H9 (cell line): Measurements from ENCODE around the gene TMC4. TPM values are rescaled to one million over a fixed set of nuclear protein-coding genes. Genes with fewer than 3 reads are reported as not detected.

Experiments used
- DNase-seq: peaks from one replicate; pipeline ENCODE4 v3.0.0-alpha.2; 2017
- H2AFZ ChIP-seq: one replicate; pipeline ENCODE4 v1.6.1; 2013; ENCODE audit warnings: mild to moderate bottlenecking, low read length, control low read depth, moderate library complexity
- H2AK5ac ChIP-seq: 2 replicates; pipeline ENCODE4 v1.6.1; 2013; ENCODE audit warnings: low read length, control low read depth, mixed read lengths; ENCODE audit not compliant: insufficient read length
- H2BK120ac ChIP-seq: one replicate; pipeline ENCODE4 v1.6.1; 2013; ENCODE audit warnings: low read depth, mild to moderate bottlenecking, low read length, control low read depth, inconsistent platforms; ENCODE audit not compliant: poor library complexity, severe bottlenecking
- H2BK12ac ChIP-seq: 2 replicates; pipeline ENCODE4 v1.6.1; 2013; ENCODE audit warnings: low read length, control low read depth, mixed read lengths, low read depth; ENCODE audit not compliant: insufficient read length
- H2BK15ac ChIP-seq: 2 replicates; pipeline ENCODE4 v1.6.1; 2013; ENCODE audit warnings: low read depth, low read length, control low read depth
- H2BK20ac ChIP-seq: one replicate; pipeline ENCODE4 v1.6.1; 2013; ENCODE audit warnings: low read depth, mild to moderate bottlenecking, low read length, control low read depth, inconsistent platforms; ENCODE audit not compliant: poor library complexity, severe bottlenecking
- H2BK5ac ChIP-seq: 2 replicates; pipeline ENCODE4 v1.6.1; 2013; ENCODE audit warnings: low read length, control low read depth, mixed read lengths; ENCODE audit not compliant: insufficient read length
- H3K14ac ChIP-seq: 2 replicates; pipeline ENCODE4 v1.6.1; 2013; ENCODE audit warnings: low read length, control low read depth; ENCODE audit not compliant: insufficient read depth
- H3K18ac ChIP-seq: 2 replicates; pipeline ENCODE4 v1.6.1; 2013; ENCODE audit warnings: low read depth, mild to moderate bottlenecking, mixed read lengths, low read length, control low read depth; ENCODE audit not compliant: insufficient read length
- H3K23ac ChIP-seq: 2 replicates; pipeline ENCODE4 v1.6.1; 2013; ENCODE audit warnings: low read length, control low read depth, mixed read lengths, low read depth; ENCODE audit not compliant: insufficient read length
- H3K23me2 ChIP-seq: 2 replicates; pipeline ENCODE4 v1.6.1; 2013; ENCODE audit warnings: low read depth, mild to moderate bottlenecking, mixed read lengths, low read length, control low read depth; ENCODE audit not compliant: insufficient read length, poor library complexity, severe bottlenecking
- H3K27ac ChIP-seq: 2 replicates; pipeline ENCODE4 v1.5.1; 2013; ENCODE audit warnings: low read length, control low read depth, mixed read lengths, low read depth; ENCODE audit not compliant: insufficient read length
- H3K27me3 ChIP-seq: 2 replicates; pipeline ENCODE4 v1.6.1; 2013; ENCODE audit warnings: low read length, control low read depth, inconsistent platforms; ENCODE audit not compliant: insufficient read depth
- H3K4ac ChIP-seq: 2 replicates; pipeline ENCODE4 v1.6.1; 2013; ENCODE audit warnings: low read depth, mild to moderate bottlenecking, control low read depth, inconsistent platforms, low read length, moderate library complexity
- H3K4me1 ChIP-seq: 2 replicates; pipeline ENCODE4 v1.6.1; 2013; ENCODE audit warnings: low read length, control low read depth, inconsistent platforms; ENCODE audit not compliant: insufficient read depth
- H3K4me2 ChIP-seq: 2 replicates; pipeline ENCODE4 v1.6.1; 2013; ENCODE audit warnings: low read length, control low read depth, mixed read lengths; ENCODE audit not compliant: insufficient read length, insufficient read depth
- H3K56ac ChIP-seq: 2 replicates; pipeline ENCODE4 v1.6.1; 2013; ENCODE audit warnings: low read depth, mild to moderate bottlenecking, mixed read lengths, low read length, control low read depth; ENCODE audit not compliant: insufficient read length
- H3K79me1 ChIP-seq: 2 replicates; pipeline ENCODE4 v1.6.1; 2013; ENCODE audit warnings: low read depth, mild to moderate bottlenecking, moderate library complexity, low read length, control low read depth, inconsistent platforms; ENCODE audit not compliant: insufficient read depth, poor library complexity, severe bottlenecking
- H3K79me2 ChIP-seq: 2 replicates; pipeline ENCODE4 v1.6.1; 2013; ENCODE audit warnings: low read length, control low read depth, inconsistent platforms; ENCODE audit not compliant: insufficient read depth
- H3K9ac ChIP-seq: 2 replicates; pipeline ENCODE4 v1.6.1; 2013; ENCODE audit warnings: low read length, control low read depth, mixed read lengths; ENCODE audit not compliant: insufficient read length; ENCODE audit errors: extremely low read depth
- H3K9me3 ChIP-seq: one replicate; pipeline ENCODE4 v1.6.1; 2013; ENCODE audit warnings: low read depth, low read length, inconsistent platforms; ENCODE audit not compliant: control insufficient read depth
- H3T11ph ChIP-seq: one replicate; pipeline ENCODE4 v1.6.1; 2013; ENCODE audit warnings: mild to moderate bottlenecking, low read length, control low read depth, inconsistent platforms
- H4K20me1 ChIP-seq: one replicate; pipeline ENCODE4 v1.6.1; 2013; ENCODE audit not compliant: control insufficient read depth, insufficient read length, insufficient read depth
- H4K5ac ChIP-seq: 2 replicates; pipeline ENCODE4 v1.6.1; 2013; ENCODE audit warnings: low read depth, mild to moderate bottlenecking, mixed read lengths, low read length, control low read depth; ENCODE audit not compliant: insufficient read length
- H4K8ac ChIP-seq: replicated peaks from 2 replicates; pipeline ENCODE4 v1.6.1; 2013; ENCODE audit warnings: low read length, control low read depth, mixed read lengths, low read depth; ENCODE audit not compliant: insufficient read length
- H4K91ac ChIP-seq: 2 replicates; pipeline ENCODE4 v1.6.1; 2013; ENCODE audit warnings: low read depth, mild to moderate bottlenecking, moderate library complexity, mixed read lengths, low read length, control low read depth; ENCODE audit not compliant: insufficient read length
- H3K27ac Mint-ChIP-seq, 3 experiments: 2 replicates in 2 of 3; 3 replicates in 1 of 3; pipeline ENCODE4 v1.8.0; 2020 to 2021; ENCODE audit warnings: mixed read lengths in 3 of 3, mild to moderate bottlenecking in 1 of 3, moderate library complexity in 1 of 3
- H3K27me3 Mint-ChIP-seq: 2 replicates; pipeline ENCODE4 v1.8.0; 2021; ENCODE audit warnings: low read depth, mild to moderate bottlenecking, moderate library complexity, mixed read lengths
- H3K36me3 Mint-ChIP-seq, 3 experiments: 2 replicates in 2 of 3; 3 replicates in 1 of 3; pipeline ENCODE4 v1.8.0; 2020 to 2021; ENCODE audit warnings: low read depth in 3 of 3, mixed read lengths in 3 of 3; ENCODE audit not compliant: insufficient read depth in 1 of 3
- H3K4me1 Mint-ChIP-seq, 2 experiments: 2 replicates each; pipeline ENCODE4 v1.8.0; 2020; ENCODE audit warnings: mixed read lengths in 2 of 2
- H3K4me3 Mint-ChIP-seq, 2 experiments: 2 replicates in 1 of 2; 3 replicates in 1 of 2; pipeline ENCODE4 v1.8.0; 2020 to 2021; ENCODE audit warnings: mild to moderate bottlenecking in 2 of 2, mixed read lengths in 2 of 2, moderate library complexity in 1 of 2
- H3K9me3 Mint-ChIP-seq, 2 experiments: 2 replicates in 1 of 2; 3 replicates in 1 of 2; pipeline ENCODE4 v1.8.0; 2020; ENCODE audit warnings: mild to moderate bottlenecking in 2 of 2, mixed read lengths in 2 of 2, moderate library complexity in 1 of 2
- CTCF ChIP-seq: fragments of 200-600 bp; sonication (generic); conservative IDR thresholded peaks from 3 replicates; pipeline ENCODE4 v1.8.0; 2021; ENCODE audit warnings: antibody characterized with exemption, mild to moderate bottlenecking
- WGBS: extraction: QIAGEN DNeasy Blood & Tissue Kit; methylation state at CpG from one replicate; pipeline ENCODE4 v1.1.7; 2013; ENCODE audit warnings: missing lambda C conversion rate, low lambda C conversion rate, mixed read lengths; ENCODE audit not compliant: insufficient read length; ENCODE audit errors: extremely low coverage; 5-methylcytosine and 5-hydroxymethylcytosine counted together
- total RNA-seq: library from RNA; stranded (reverse); gene quantifications from 2 replicates; pipeline ENCODE4 v1.2.1, GENCODE V29; 2021

TMC4 gene
- total RNA-seq, 1 experiment from 2014 or later: 12.2 TPM

DNA sequence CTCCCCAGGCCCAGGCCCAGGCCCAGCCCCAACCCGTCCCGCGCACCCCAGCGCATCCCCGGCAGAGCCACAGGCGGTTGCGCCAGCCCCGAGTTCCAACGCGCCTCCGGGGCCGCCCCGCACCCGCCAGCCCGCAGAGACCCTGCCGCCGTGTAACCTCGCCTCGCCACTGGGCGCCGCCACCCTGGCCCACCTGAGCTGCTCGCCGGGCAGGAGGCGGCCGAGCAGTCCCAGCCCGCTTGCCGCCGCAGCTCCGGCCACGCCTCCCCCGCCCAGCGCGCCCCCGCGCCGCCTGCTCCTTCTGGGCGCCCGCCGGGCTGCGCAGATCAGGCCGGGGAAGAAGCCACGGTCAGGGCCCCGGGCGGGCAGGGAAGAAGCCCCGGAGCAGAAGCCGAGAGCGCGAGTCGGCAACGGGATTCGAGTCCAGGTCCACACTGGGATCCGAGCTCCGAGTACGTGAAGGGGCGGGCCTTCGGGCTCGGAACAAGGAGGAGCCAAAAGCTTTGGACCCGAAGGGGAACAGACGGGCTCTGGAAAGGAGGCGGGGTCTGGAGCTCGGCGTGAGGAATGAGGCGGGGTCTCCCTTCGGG is 16.3 kb upstream of the TMC4 start, which contains the start of gene MBOAT7:
MBOAT7 (minus strand) TSS at position 436 of the 590 bp plus-strand sequence. CDS start 1,072 bp downstream, outside the sequence.
- Mint-ChIP-seq H3K4me1 (peaks cover 13 to 29% of the 10 kb centered on the region in 2 experiments), H3K36me3 (peaks cover 23 to 48% (median 48%) of the 10 kb centered on the region in 3 experiments), H3K9me3 (no peaks in the 10 kb centered on the region), H3K4me3 (peak within 1 kb of the TSS; percentile 87 to 93), H3K27ac (peak within 1 kb of the TSS; percentile 100), H3K27me3 (no peaks in the 10 kb centered on the region)
- Histone ChIP-seq H4K8ac (no peak within 1 kb of the TSS), H3K14ac (peak within 1 kb of the TSS; percentile 94), H3K56ac (no peak within 1 kb of the TSS), H3K79me2 (no peaks in the 10 kb centered on the region), H4K5ac (peak within 1 kb of the TSS; percentile 36), H2BK12ac (peak within 1 kb of the TSS; percentile 6), H3T11ph (no peak within 1 kb of the TSS), H3K23ac (no peak within 1 kb of the TSS), H3K9ac (peak within 1 kb of the TSS; percentile 82), H2BK20ac (no peak within 1 kb of the TSS), H3K79me1 (no peaks in the 10 kb centered on the region), H3K23me2 (peaks cover 11% of the 10 kb centered on the region), H3K27ac (peak within 1 kb of the TSS; percentile 80), H3K4me1 (peaks cover 3% of the 10 kb centered on the region; the same call in 1 of the 2 replicates), H4K91ac (no peak within 1 kb of the TSS), H3K27me3 (no peaks in the 10 kb centered on the region), H2AK5ac (no peak within 1 kb of the TSS), H3K18ac (peak within 1 kb of the TSS; percentile 94), H2AFZ (no peak within 1 kb of the TSS), H3K4ac (no peak within 1 kb of the TSS; the same call in 1 of the 2 replicates), H3K9me3 (no peaks in the 10 kb centered on the region), H2BK15ac (no peak within 1 kb of the TSS), H3K4me2 (peak within 1 kb of the TSS; percentile 70), H2BK120ac (no peak within 1 kb of the TSS), H2BK5ac (peak within 1 kb of the TSS; percentile 42), H4K20me1 (peaks cover 3% of the 10 kb centered on the region)
- peak; percentile 30; the same call in 1 of the 3 replicates for TF ChIP-seq CTCF
- WGBS: no CpG with 5 or more reads among the region's 64 CpGs
- DNase-seq: no peak
